ENCODE data around the gene NFE2L2.

DNA sequence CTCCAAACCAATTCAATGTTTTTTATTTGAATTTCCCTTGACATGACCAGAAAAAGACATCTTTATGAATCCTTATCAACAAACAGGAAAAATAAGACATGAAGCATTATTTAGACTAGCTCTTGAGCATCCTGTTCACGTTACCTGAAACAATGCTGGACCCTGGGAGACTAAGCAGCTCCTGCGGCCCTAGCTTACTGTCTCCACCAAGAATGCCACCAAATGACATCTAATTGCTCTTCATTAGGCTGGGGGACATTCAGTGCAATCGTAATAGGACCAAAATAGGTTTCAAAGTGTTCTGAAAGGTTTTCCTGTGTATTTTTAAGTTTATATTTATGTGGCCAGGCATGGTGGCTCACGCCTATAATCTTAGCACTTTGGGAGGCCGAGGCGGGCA lies 25.5 kb downstream of the NFE2L2 start:
- TF ChIP-seq, protein P1, sequence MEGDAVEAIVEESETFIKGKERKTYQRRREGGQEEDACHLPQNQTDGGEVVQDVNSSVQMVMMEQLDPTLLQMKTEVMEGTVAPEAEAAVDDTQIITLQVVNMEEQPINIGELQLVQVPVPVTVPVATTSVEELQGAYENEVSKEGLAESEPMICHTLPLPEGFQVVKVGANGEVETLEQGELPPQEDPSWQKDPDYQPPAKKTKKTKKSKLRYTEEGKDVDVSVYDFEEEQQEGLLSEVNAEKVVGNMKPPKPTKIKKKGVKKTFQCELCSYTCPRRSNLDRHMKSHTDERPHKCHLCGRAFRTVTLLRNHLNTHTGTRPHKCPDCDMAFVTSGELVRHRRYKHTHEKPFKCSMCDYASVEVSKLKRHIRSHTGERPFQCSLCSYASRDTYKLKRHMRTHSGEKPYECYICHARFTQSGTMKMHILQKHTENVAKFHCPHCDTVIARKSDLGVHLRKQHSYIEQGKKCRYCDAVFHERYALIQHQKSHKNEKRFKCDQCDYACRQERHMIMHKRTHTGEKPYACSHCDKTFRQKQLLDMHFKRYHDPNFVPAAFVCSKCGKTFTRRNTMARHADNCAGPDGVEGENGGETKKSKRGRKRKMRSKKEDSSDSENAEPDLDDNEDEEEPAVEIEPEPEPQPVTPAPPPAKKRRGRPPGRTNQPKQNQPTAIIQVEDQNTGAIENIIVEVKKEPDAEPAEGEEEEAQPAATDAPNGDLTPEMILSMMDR (conservative IDR thresholded peaks at IDR 0.05 in 1 of 2, IDR thresholded peaks at IDR 0.05 in 1 of 2; ENCODE audit: low read depth in 1 of 2, low read length in 2 of 2): no peak
- no peak for TF ChIP-seq EZH2 (IDR thresholded peaks at IDR 0.05; ENCODE audit: low read length, missing control alignments)

Measured in fibroblast of lung (primary cell).